DND-41 (cell line): Measurements from ENCODE around the gene NPW.

Experiments
- ATAC-seq: fragments of 200-7000 bp; cut with Tn5 transposase; 3 replicates; pipeline ENCODE4 v1.9.1; 2021; ENCODE audit warnings: low read depth; ENCODE audit not compliant: insufficient read depth
- DNase-seq: peaks from one replicate; pipeline ENCODE4 v3.0.0-alpha.2; 2020
- H2AFZ ChIP-seq: 2 replicates; pipeline ENCODE4 v1.6.0; 2012; ENCODE audit warnings: low read depth, low read length
- H3K27ac ChIP-seq: 2 replicates; pipeline ENCODE4 v1.5.1; 2012; ENCODE audit warnings: low read length, inconsistent platforms
- H3K27me3 ChIP-seq: fragments of 200-600 bp; sonication (generic); 2 replicates; pipeline ENCODE4 v1.6.0; 2012; ENCODE audit warnings: low read length, mild to moderate bottlenecking, inconsistent platforms; ENCODE audit not compliant: insufficient read depth, poor library complexity
- H3K36me3 ChIP-seq: 2 replicates; pipeline ENCODE4 v1.5.1; 2012; ENCODE audit warnings: low read length, inconsistent platforms; ENCODE audit not compliant: insufficient read depth
- H3K4me1 ChIP-seq: 2 replicates; pipeline ENCODE4 v1.5.1; 2012; ENCODE audit warnings: mild to moderate bottlenecking, low read length; ENCODE audit not compliant: insufficient read depth
- H3K4me2 ChIP-seq: 2 replicates; pipeline ENCODE4 v1.6.0; 2012; ENCODE audit warnings: mild to moderate bottlenecking, moderate library complexity, low read length, inconsistent platforms; ENCODE audit not compliant: insufficient read depth
- H3K4me3 ChIP-seq, 2 experiments: fragments of 200-600 bp in 1 of 2; shearing (Covaris generic) in 1 of 2; 2 replicates each; pipeline ENCODE4 v1.5.1; 2012 to 2016; ENCODE audit warnings: inconsistent platforms in 2 of 2, low read length in 2 of 2, mild to moderate bottlenecking in 2 of 2, low read depth in 1 of 2, moderate library complexity in 1 of 2
- H3K79me2 ChIP-seq: 2 replicates; pipeline ENCODE4 v1.6.0; 2012; ENCODE audit warnings: low read length, inconsistent platforms; ENCODE audit not compliant: insufficient read depth
- H3K9ac ChIP-seq: 2 replicates; pipeline ENCODE4 v1.6.0; 2012; ENCODE audit warnings: low read depth, mild to moderate bottlenecking, inconsistent platforms, low read length, moderate library complexity
- H3K9me3 ChIP-seq: 2 replicates; pipeline ENCODE4 v1.5.1; 2012; ENCODE audit warnings: low read length, moderate library complexity, mild to moderate bottlenecking, inconsistent platforms; ENCODE audit not compliant: insufficient read depth, severe bottlenecking
- H4K20me1 ChIP-seq: 2 replicates; pipeline ENCODE4 v1.6.0; 2012; ENCODE audit warnings: low read length; ENCODE audit not compliant: insufficient read depth
- CTCF ChIP-seq: IDR thresholded peaks from 2 replicates; pipeline ENCODE4 v1.5.1; 2012; ENCODE audit warnings: borderline replicate concordance, low read length, moderate library complexity, mild to moderate bottlenecking; ENCODE audit not compliant: poor library complexity, severe bottlenecking; ENCODE audit errors: extremely low read depth
- EZH2 ChIP-seq: IDR thresholded peaks from 3 replicates; pipeline ENCODE4 v1.6.1; 2012; ENCODE audit warnings: borderline replicate concordance, low read depth, mild to moderate bottlenecking, moderate library complexity, low read length, inconsistent platforms; ENCODE audit not compliant: severe bottlenecking

Gene NPW

GRCh38 chr16:2044541-2044940, 25.0 kb downstream of the NPW start:
- ATAC-seq (no peak), DNase-seq (no peak)
- H3K79me2 ChIP-seq, result peaks cover 35% of the 10 kb centered on the region
- H3K27me3 ChIP-seq, result no peaks in the 10 kb centered on the region
- H3K4me1 ChIP-seq, result peaks cover 29% of the 10 kb centered on the region
- H3K4me2 ChIP-seq, result no peak overlapping the region
- H3K27ac ChIP-seq, result no peak overlapping the region
- no peak overlapping the region for H2AFZ ChIP-seq
- H3K36me3 ChIP-seq, result peaks cover 30% of the 10 kb centered on the region
- no peak overlapping the region for H3K9ac ChIP-seq
- H3K4me3 ChIP-seq, result no peak overlapping the region
- 0 out of 2 replicates have a peak, but pooled peaks cover 2% of the 10 kb centered on the region for H4K20me1 ChIP-seq
- TF ChIP-seq CTCF (no peak), EZH2 (no peak)
- no peaks in the 10 kb centered on the region for H3K9me3 ChIP-seq

GRCh38 chr16:2045965-2046892, 26.6 kb downstream of the NPW start:
- peaks cover 36% of the 10 kb centered on the region for H3K79me2 ChIP-seq
- H3K4me3 ChIP-seq, result peak overlapping the region in 1 of 2 experiments; percentile 66; a peak in 2 of 4 replicates
- peak overlapping the region; percentile 77 for H3K9ac ChIP-seq
- ATAC-seq (no peak), DNase-seq (no peak)
- peaks cover 41% of the 10 kb centered on the region for H3K36me3 ChIP-seq
- H3K4me1 ChIP-seq, result peaks cover 31% of the 10 kb centered on the region
- no peak overlapping the region; the same call in 1 of the 2 replicates for H2AFZ ChIP-seq
- no peak overlapping the region; the same call in 1 of the 2 replicates for H3K27ac ChIP-seq
- no peaks in the 10 kb centered on the region for H3K27me3 ChIP-seq
- peak overlapping the region; percentile 78 for H3K4me2 ChIP-seq
- no peaks in the 10 kb centered on the region for H3K9me3 ChIP-seq
- TF ChIP-seq EZH2 (no peak), CTCF (no peak)
- 0 out of 2 replicates have a peak, but pooled peaks cover 2% of the 10 kb centered on the region for H4K20me1 ChIP-seq

GRCh38 chr16:2046893-2047329, 27.3 kb downstream of the NPW start:
- peaks cover 36% of the 10 kb centered on the region for H3K79me2 ChIP-seq
- DNase-seq, result no peak
- H4K20me1 ChIP-seq, result 0 out of 2 replicates have a peak, but pooled peaks cover 2% of the 10 kb centered on the region
- peaks cover 46% of the 10 kb centered on the region for H3K36me3 ChIP-seq
- H3K9ac ChIP-seq, result peak overlapping the region; percentile 77
- peak overlapping the region; percentile 72 for H3K27ac ChIP-seq
- H2AFZ ChIP-seq, result peak overlapping the region; percentile 94
- H3K4me2 ChIP-seq, result peak overlapping the region; percentile 78
- no peaks in the 10 kb centered on the region for H3K9me3 ChIP-seq
- H3K27me3 ChIP-seq, result no peaks in the 10 kb centered on the region
- peak overlapping the region; percentile 66 to 96 for H3K4me3 ChIP-seq
- H3K4me1 ChIP-seq, result peaks cover 31% of the 10 kb centered on the region
- TF ChIP-seq CTCF (no peak), EZH2 (no peak)
- no peak; the same call in 2 of the 3 replicates for ATAC-seq
